Ishikawa (cell line): ENCODE data around the gene ZNF219.

Experiments used
- EGR1 ChIP-seq: IDR thresholded peaks from 2 replicates; pipeline ENCODE4 v1.6.1; 2012
- EP300 ChIP-seq: IDR thresholded peaks from 2 replicates; pipeline ENCODE4 v1.6.1; 2012; ENCODE audit warnings: borderline replicate concordance
- NFIC ChIP-seq: IDR thresholded peaks from 2 replicates; pipeline ENCODE4 v1.6.1; 2012
- RAD21 ChIP-seq: IDR thresholded peaks from 2 replicates; pipeline ENCODE4 v1.6.1; 2012; ENCODE audit warnings: low read depth
- TAF1 ChIP-seq: IDR thresholded peaks from 2 replicates; pipeline ENCODE4 v1.6.1; 2012; ENCODE audit warnings: low read depth, mild to moderate bottlenecking
- TCF12 ChIP-seq: IDR thresholded peaks from 2 replicates; pipeline ENCODE4 v1.6.1; 2012; ENCODE audit warnings: low read depth
- TEAD4 ChIP-seq: IDR thresholded peaks from 2 replicates; pipeline ENCODE4 v1.6.1; 2012
- YY1 ChIP-seq: IDR thresholded peaks from 2 replicates; pipeline ENCODE4 v1.6.1; 2012; ENCODE audit warnings: low read depth
- TF ChIP-seq, protein P1 (sequence below): IDR thresholded peaks from 2 replicates; pipeline ENCODE4 v1.6.1; 2012
- TF ChIP-seq, protein P2 (sequence below): IDR thresholded peaks from 2 replicates; pipeline ENCODE4 v1.6.1; 2012; ENCODE audit warnings: low read depth, mild to moderate bottlenecking
- TF ChIP-seq, protein P3 (sequence below): IDR thresholded peaks from 2 replicates; pipeline ENCODE4 v1.6.1; 2012

DNA sequence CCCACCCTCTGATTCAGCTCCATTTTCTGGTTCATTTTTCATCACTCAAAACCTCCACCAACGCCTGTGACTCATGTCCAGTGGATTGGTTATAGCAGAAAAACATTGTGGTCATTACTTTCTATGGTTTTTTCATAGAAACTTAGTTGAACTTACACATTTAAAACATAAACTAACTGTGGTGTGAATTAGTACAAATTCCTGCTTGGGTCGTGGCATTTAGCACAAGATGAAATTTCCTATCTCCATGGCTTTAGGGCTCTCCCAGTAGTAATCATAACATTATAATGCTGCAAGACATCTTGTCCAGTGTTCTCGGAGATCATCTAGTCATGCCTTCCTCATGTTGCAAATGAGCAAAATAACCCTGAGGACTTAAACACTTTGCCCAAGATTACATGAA is 49.2 kb downstream of the ZNF219 start:
- no peak for TF ChIP-seq YY1
- no peak for TF ChIP-seq TCF12
- TF ChIP-seq, protein P1, sequence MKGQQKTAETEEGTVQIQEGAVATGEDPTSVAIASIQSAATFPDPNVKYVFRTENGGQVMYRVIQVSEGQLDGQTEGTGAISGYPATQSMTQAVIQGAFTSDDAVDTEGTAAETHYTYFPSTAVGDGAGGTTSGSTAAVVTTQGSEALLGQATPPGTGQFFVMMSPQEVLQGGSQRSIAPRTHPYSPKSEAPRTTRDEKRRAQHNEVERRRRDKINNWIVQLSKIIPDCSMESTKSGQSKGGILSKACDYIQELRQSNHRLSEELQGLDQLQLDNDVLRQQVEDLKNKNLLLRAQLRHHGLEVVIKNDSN: no peak
- TF ChIP-seq RAD21: no peak
- TF ChIP-seq NFIC: no peak
- TF ChIP-seq, protein P2, sequence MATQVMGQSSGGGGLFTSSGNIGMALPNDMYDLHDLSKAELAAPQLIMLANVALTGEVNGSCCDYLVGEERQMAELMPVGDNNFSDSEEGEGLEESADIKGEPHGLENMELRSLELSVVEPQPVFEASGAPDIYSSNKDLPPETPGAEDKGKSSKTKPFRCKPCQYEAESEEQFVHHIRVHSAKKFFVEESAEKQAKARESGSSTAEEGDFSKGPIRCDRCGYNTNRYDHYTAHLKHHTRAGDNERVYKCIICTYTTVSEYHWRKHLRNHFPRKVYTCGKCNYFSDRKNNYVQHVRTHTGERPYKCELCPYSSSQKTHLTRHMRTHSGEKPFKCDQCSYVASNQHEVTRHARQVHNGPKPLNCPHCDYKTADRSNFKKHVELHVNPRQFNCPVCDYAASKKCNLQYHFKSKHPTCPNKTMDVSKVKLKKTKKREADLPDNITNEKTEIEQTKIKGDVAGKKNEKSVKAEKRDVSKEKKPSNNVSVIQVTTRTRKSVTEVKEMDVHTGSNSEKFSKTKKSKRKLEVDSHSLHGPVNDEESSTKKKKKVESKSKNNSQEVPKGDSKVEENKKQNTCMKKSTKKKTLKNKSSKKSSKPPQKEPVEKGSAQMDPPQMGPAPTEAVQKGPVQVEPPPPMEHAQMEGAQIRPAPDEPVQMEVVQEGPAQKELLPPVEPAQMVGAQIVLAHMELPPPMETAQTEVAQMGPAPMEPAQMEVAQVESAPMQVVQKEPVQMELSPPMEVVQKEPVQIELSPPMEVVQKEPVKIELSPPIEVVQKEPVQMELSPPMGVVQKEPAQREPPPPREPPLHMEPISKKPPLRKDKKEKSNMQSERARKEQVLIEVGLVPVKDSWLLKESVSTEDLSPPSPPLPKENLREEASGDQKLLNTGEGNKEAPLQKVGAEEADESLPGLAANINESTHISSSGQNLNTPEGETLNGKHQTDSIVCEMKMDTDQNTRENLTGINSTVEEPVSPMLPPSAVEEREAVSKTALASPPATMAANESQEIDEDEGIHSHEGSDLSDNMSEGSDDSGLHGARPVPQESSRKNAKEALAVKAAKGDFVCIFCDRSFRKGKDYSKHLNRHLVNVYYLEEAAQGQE: no peak
- no peak for TF ChIP-seq EP300
- TF ChIP-seq, protein P3, sequence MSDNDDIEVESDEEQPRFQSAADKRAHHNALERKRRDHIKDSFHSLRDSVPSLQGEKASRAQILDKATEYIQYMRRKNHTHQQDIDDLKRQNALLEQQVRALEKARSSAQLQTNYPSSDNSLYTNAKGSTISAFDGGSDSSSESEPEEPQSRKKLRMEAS: no peak
- TF ChIP-seq TEAD4: no peak
- TF ChIP-seq TAF1: no peak
- TF ChIP-seq EGR1: no peak
